ENCODE data around the gene FHIT.

Gene FHIT

DNA sequence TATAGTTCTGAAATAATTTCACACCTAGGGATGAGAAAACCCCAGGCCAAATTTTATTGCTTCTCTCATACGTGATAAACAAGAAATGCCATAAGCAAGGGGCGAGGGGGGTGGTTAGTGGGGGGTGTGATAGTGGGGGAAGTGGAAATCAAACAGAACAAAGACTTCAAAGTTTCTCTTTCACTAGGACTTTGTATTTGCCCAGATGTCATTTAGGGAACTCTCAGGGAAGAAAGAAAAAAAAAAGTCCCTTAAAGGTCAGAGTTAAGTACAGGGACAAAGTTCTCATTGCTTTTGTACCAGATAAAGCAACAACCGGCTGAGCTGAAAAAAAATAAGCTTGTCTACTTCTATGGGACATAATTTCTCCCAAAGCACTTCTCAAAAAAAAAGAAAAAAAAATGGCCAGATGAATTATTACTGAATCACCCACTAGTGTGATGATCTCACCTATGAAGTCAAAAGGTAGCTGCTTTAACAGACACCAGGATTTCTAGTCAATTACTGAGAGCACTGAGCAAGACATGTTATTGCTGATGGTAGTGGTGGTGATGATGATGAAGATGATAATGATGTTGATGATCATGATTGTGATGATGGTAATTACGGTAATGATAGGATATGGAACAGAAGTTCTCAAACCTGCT lies 56.2 kb downstream of the FHIT start:
- TF ChIP-seq, protein P1, sequence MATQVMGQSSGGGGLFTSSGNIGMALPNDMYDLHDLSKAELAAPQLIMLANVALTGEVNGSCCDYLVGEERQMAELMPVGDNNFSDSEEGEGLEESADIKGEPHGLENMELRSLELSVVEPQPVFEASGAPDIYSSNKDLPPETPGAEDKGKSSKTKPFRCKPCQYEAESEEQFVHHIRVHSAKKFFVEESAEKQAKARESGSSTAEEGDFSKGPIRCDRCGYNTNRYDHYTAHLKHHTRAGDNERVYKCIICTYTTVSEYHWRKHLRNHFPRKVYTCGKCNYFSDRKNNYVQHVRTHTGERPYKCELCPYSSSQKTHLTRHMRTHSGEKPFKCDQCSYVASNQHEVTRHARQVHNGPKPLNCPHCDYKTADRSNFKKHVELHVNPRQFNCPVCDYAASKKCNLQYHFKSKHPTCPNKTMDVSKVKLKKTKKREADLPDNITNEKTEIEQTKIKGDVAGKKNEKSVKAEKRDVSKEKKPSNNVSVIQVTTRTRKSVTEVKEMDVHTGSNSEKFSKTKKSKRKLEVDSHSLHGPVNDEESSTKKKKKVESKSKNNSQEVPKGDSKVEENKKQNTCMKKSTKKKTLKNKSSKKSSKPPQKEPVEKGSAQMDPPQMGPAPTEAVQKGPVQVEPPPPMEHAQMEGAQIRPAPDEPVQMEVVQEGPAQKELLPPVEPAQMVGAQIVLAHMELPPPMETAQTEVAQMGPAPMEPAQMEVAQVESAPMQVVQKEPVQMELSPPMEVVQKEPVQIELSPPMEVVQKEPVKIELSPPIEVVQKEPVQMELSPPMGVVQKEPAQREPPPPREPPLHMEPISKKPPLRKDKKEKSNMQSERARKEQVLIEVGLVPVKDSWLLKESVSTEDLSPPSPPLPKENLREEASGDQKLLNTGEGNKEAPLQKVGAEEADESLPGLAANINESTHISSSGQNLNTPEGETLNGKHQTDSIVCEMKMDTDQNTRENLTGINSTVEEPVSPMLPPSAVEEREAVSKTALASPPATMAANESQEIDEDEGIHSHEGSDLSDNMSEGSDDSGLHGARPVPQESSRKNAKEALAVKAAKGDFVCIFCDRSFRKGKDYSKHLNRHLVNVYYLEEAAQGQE (IDR thresholded peaks at IDR 0.05; ENCODE audit: insufficient read depth in 1 of 2, low read depth in 2 of 2, low read length in 2 of 2), result no peak
- TF ChIP-seq SIN3A (IDR thresholded peaks at IDR 0.05; ENCODE audit: borderline replicate concordance, insufficient read depth, low read length), result no peak
- TF ChIP-seq TAF1 (IDR thresholded peaks at IDR 0.05; ENCODE audit: borderline replicate concordance, insufficient read depth, low read length), result no peak
- TF ChIP-seq FOXP2 (optimal IDR thresholded peaks at IDR 0.05; ENCODE audit: borderline replicate concordance, extremely low read depth, extremely low read length, insufficient read depth), result no peak
- no peak for TF ChIP-seq POLR2AphosphoS5 (IDR thresholded peaks at IDR 0.05; ENCODE audit: low read depth, low read length)

DNA sequence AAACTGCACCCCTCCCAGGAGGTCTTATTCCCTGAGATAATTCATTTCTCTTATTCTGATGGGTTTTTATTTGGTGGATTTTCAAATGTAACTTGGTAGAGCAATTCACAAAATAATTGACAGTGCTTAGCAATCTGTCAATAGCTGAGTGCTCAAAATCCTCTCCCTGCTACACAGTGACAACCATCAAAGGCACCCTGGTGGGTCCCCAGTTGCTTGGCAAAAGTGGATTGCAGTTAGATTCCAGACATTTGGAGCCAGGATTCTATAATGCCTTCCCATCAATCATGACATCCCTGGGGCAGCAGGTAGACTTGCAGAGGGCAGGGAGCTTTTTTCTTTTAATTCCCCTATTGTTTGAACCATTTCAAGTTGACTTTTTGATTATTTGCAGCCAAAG lies 59.0 kb downstream of the FHIT start:
- no peak for TF ChIP-seq POLR2AphosphoS5 (IDR thresholded peaks at IDR 0.05; ENCODE audit: low read depth, low read length)
- TF ChIP-seq SIN3A (IDR thresholded peaks at IDR 0.05; ENCODE audit: borderline replicate concordance, insufficient read depth, low read length), result no peak
- no peak for TF ChIP-seq TAF1 (IDR thresholded peaks at IDR 0.05; ENCODE audit: borderline replicate concordance, insufficient read depth, low read length)

DNA sequence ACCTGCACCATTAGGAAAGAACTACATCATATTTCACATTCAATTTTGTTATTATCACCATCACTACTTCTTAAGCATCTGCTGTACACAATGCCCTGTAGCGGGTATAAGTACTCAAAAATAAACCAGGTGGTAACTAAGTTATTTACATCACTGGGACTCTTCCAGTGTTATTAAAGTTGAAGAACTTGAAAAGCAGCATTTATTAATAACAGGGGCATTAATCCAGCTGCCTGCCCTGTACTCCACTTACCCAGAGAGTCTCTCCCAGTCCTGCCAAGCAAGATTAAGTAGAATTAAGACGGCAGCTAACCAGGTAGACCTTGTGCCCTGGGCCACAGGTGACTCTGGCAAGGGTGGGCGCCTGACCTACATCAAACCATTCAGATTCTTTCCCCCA lies 65.2 kb downstream of the FHIT start:
- TF ChIP-seq POLR2AphosphoS5 (IDR thresholded peaks at IDR 0.05; ENCODE audit: low read depth, low read length) (no peak), SIN3A (IDR thresholded peaks at IDR 0.05; ENCODE audit: borderline replicate concordance, insufficient read depth, low read length) (no peak), TAF1 (IDR thresholded peaks at IDR 0.05; ENCODE audit: borderline replicate concordance, insufficient read depth, low read length) (no peak), FOXP2 (optimal IDR thresholded peaks at IDR 0.05; ENCODE audit: borderline replicate concordance, extremely low read depth, extremely low read length, insufficient read depth) (no peak)
- TF ChIP-seq, protein P1 (IDR thresholded peaks at IDR 0.05; ENCODE audit: insufficient read depth in 1 of 2, low read depth in 2 of 2, low read length in 2 of 2), result no peak

DNA sequence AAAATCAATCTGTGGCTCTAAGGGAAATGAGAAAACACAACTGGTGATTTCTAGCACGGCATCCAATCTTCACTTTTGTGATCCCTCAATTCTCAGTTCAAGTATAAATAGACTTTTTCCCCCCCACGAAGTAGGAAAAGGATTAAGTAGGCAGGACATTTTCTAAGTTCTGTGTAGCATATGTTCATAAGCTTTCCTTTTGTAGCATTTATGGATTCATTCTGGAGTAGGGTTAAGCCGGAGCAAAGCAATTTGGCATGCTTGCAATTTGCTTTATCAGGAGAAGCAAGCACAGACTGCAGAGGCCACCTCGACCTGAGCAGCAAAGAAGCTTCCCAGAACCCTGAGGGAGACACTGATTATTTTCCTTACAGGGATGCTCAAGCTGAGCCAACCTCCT lies 66.3 kb downstream of the FHIT start:
- TF ChIP-seq, protein P1 (IDR thresholded peaks at IDR 0.05; ENCODE audit: insufficient read depth in 1 of 2, low read depth in 2 of 2, low read length in 2 of 2), result no peak
- TF ChIP-seq SIN3A (IDR thresholded peaks at IDR 0.05; ENCODE audit: borderline replicate concordance, insufficient read depth, low read length) (no peak), POLR2AphosphoS5 (IDR thresholded peaks at IDR 0.05; ENCODE audit: low read depth, low read length) (no peak), TAF1 (IDR thresholded peaks at IDR 0.05; ENCODE audit: borderline replicate concordance, insufficient read depth, low read length) (no peak), FOXP2 (optimal IDR thresholded peaks at IDR 0.05; ENCODE audit: borderline replicate concordance, extremely low read depth, extremely low read length, insufficient read depth) (no peak)

DNA sequence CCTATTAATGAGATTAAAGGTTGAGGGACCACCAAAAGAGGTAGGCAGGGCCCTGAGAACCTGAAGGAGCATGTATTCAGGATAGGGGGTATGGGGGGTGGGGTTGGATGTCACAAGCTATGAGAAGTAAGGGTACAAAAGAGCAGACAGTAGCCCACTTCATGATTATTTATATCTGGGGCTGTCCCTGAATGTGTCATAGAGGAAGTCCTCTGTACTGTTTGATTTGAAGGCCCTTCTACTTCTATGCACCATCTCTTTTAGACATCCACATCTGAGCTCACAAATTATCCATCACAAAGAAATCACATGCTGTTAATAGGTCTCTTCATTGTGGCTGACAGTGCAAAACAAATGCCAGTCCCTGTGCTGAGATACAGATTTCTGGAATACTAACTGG lies 68.6 kb downstream of the FHIT start:
- TF ChIP-seq TAF1 (IDR thresholded peaks at IDR 0.05; ENCODE audit: borderline replicate concordance, insufficient read depth, low read length) (no peak), FOXP2 (optimal IDR thresholded peaks at IDR 0.05; ENCODE audit: borderline replicate concordance, extremely low read depth, extremely low read length, insufficient read depth) (no peak), SIN3A (IDR thresholded peaks at IDR 0.05; ENCODE audit: borderline replicate concordance, insufficient read depth, low read length) (no peak), POLR2AphosphoS5 (IDR thresholded peaks at IDR 0.05; ENCODE audit: low read depth, low read length) (no peak)
- TF ChIP-seq, protein P1 (IDR thresholded peaks at IDR 0.05; ENCODE audit: insufficient read depth in 1 of 2, low read depth in 2 of 2, low read length in 2 of 2), result no peak
